A673 (cell line): ENCODE measurements around the gene KIAA1549. TPM values are rescaled to one million over a fixed set of nuclear protein-coding genes. Genes with fewer than 3 reads are reported as not detected.

Experiments used
- BruUV-seq: library from RNA; stranded (reverse); fragments of 400-500 nt; replicated peaks from 2 replicates; lab custom pipeline; 2021; lab: Mats Ljungman, UMichigan
- CTCF ChIA-PET: fragments of 300-600 bp; sonication (Branson Sonifier 250); formaldehyde crosslinking; loops from one replicate; lab custom pipeline; 2022; ENCODE audit warnings: antibody characterized with exemption; lab: Charles Lee
- POLR2A ChIA-PET: fragments of 300-600 bp; sonication (Branson Sonifier 250); formaldehyde crosslinking; loops from one replicate; lab custom pipeline; 2022; ENCODE audit warnings: antibody characterized with exemption; ENCODE audit not compliant: low non-redundant PET; lab: Charles Lee
- DNase-seq: peaks from one replicate; pipeline ENCODE4 v3.0.0-alpha.2; 2015; ENCODE audit warnings: low spot score
- H3K27ac ChIP-seq: fragments of 200-600 bp; sonication (generic); 2 replicates; pipeline ENCODE4 v1.5.1; 2016; ENCODE audit warnings: mixed run types, low read depth, mild to moderate bottlenecking, mixed read lengths, antibody characterized with exemption, low read length; ENCODE audit not compliant: poor library complexity, severe bottlenecking
- H3K27me3 ChIP-seq: fragments of 200-600 bp; sonication (generic); replicated peaks from 2 replicates; pipeline ENCODE4 v1.6.1; 2017; ENCODE audit warnings: mixed run types, low read depth, mild to moderate bottlenecking, mixed read lengths, antibody characterized with exemption, low read length; ENCODE audit not compliant: insufficient read depth, poor library complexity
- H3K36me3 ChIP-seq: fragments of 200-600 bp; sonication (generic); 2 replicates; pipeline ENCODE4 v1.6.1; 2016; ENCODE audit warnings: mixed run types, mild to moderate bottlenecking, mixed read lengths, antibody characterized with exemption, low read length; ENCODE audit not compliant: insufficient read depth, poor library complexity, severe bottlenecking
- H3K4me1 ChIP-seq: fragments of 200-600 bp; sonication (generic); 2 replicates; pipeline ENCODE4 v1.6.1; 2017; ENCODE audit warnings: mixed run types, mild to moderate bottlenecking, mixed read lengths, antibody characterized with exemption, low read length; ENCODE audit not compliant: insufficient read depth, poor library complexity, severe bottlenecking
- H3K4me3 ChIP-seq: fragments of 200-600 bp; sonication (generic); 2 replicates; pipeline ENCODE4 v1.5.1; 2016; ENCODE audit warnings: low read depth, mixed run types, mild to moderate bottlenecking, mixed read lengths, low read length; ENCODE audit not compliant: poor library complexity, severe bottlenecking
- H3K9me3 ChIP-seq: fragments of 200-600 bp; sonication (generic); 2 replicates; pipeline ENCODE4 v1.6.1; 2016; ENCODE audit warnings: mixed run types, low read depth, mild to moderate bottlenecking, mixed read lengths, antibody characterized with exemption, low read length; ENCODE audit not compliant: poor library complexity, severe bottlenecking
- EZH2 ChIP-seq: fragments of 200-600 bp; sonication (generic); IDR thresholded peaks from 2 replicates; pipeline ENCODE4 v1.6.1; 2017; ENCODE audit warnings: borderline replicate concordance, low read depth, mild to moderate bottlenecking, mixed read lengths, antibody characterized with exemption, low read length; ENCODE audit not compliant: poor library complexity, severe bottlenecking
- intact Hi-C: fragments of 100-400 bp; cut with micrococcal nuclease; formaldehyde crosslinking; loops from one replicate; pipeline ENCODE4 v1.10.0; 2022; ENCODE audit not compliant: unreplicated experiment
- total RNA-seq: library from RNA; stranded (reverse); gene quantifications from 2 replicates; pipeline ENCODE4 v1.2.3, GENCODE V29; 2021
- TF ChIP-seq, protein P1 (sequence below): fragments of 300-800, 200-600 bp; sonication (generic); conservative IDR thresholded peaks from 2 replicates; pipeline ENCODE4 v1.5.1; 2017; ENCODE audit warnings: low read depth, mild to moderate bottlenecking, antibody characterized with exemption, low read length, moderate library complexity, mixed read lengths

The KIAA1549 gene
- total RNA-seq, 1 experiment from 2014 or later, result 2.5 TPM

DNA sequence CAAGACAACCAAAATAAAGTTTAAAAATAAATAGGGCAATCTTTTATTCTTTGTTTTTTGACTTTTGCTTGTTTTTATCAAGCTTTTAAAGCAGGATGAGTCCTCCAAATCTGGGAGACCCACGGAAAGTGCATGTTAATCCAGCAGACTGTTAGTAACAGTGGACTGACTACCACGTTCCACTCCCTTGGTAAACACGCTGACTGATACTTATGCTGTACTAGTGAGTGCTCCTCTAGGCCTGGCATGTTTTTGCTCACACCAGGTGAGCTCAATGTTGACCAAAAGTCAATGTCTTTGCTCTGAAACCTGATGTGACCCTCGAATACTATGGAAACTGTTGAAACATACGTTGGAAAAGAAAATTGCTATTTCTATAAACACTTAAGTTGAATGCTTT is 88.4 kb downstream of the KIAA1549 start:
- TF ChIP-seq, protein P1, sequence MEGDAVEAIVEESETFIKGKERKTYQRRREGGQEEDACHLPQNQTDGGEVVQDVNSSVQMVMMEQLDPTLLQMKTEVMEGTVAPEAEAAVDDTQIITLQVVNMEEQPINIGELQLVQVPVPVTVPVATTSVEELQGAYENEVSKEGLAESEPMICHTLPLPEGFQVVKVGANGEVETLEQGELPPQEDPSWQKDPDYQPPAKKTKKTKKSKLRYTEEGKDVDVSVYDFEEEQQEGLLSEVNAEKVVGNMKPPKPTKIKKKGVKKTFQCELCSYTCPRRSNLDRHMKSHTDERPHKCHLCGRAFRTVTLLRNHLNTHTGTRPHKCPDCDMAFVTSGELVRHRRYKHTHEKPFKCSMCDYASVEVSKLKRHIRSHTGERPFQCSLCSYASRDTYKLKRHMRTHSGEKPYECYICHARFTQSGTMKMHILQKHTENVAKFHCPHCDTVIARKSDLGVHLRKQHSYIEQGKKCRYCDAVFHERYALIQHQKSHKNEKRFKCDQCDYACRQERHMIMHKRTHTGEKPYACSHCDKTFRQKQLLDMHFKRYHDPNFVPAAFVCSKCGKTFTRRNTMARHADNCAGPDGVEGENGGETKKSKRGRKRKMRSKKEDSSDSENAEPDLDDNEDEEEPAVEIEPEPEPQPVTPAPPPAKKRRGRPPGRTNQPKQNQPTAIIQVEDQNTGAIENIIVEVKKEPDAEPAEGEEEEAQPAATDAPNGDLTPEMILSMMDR, result no peak
- no peak for TF ChIP-seq EZH2
- Histone ChIP-seq H3K4me3 (no peak overlapping the region), H3K27me3 (no peaks in the 10 kb centered on the region), H3K27ac (no peak overlapping the region), H3K4me1 (peaks cover 44% of the 10 kb centered on the region), H3K9me3 (no peaks in the 10 kb centered on the region), H3K36me3 (no peaks in the 10 kb centered on the region)
- BruUV-seq, result no TSS peak
- intact Hi-C loops, result no loop called here
- DNase-seq, result no peak
- POLR2A ChIA-PET, result no interaction called here
- CTCF ChIA-PET, result no interaction called here

DNA sequence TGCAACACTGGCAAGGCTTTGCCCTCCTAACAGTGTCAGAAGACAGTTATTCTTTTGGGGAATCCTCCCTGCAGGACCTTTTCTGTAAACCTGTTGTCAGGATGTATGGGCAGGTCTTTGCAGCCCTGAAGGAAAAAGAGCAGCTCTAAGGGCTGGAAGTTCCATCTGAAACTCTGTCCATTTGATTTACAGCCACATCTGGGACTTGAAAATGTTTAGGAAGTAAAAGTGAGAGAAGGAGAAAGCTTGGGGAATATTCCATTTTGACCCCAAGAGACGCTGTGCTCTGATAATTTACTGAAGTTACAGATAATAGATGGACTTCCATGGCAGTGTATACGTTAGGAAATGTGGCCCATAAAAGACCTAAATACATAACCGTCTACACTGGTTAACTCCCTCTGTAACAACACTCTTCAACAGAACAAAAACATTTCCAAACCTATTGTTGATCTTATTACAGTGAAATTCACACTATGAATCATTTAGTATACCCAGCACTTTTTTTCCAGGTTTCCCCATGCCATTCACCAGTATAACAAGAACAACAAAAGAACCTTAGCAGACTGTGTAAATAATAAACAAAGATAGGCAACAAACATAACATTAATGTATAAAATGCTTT is 89.1 kb downstream of the KIAA1549 start:
- CTCF ChIA-PET, result no interaction called here
- no peak for TF ChIP-seq EZH2
- TF ChIP-seq, protein P1, result no peak
- no TSS peak for BruUV-seq
- POLR2A ChIA-PET, result no interaction called here
- Histone ChIP-seq H3K4me3 (no peak overlapping the region), H3K9me3 (no peaks in the 10 kb centered on the region), H3K27ac (no peak overlapping the region), H3K36me3 (no peaks in the 10 kb centered on the region), H3K27me3 (no peaks in the 10 kb centered on the region), H3K4me1 (peaks cover 44% of the 10 kb centered on the region)
- intact Hi-C loops, result no loop called here
- no peak for DNase-seq

DNA sequence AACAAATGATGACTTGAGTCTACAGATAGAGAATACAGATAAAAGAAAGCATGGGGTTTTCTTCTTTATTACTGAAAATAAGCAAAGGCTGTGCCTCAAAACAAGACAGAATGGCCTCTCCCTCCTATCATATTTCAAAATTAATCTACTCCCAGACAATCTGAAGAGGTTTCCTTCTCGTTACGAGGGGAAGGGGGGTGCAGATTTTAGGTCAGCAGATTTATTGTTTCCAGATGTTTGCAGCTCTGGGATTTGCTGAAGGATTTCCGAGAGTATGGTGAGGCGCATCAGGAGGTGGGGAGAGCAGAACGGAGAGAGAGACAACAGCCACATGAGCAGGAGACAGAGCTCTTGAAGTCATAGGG is 89.8 kb downstream of the KIAA1549 start:
- Histone ChIP-seq H3K9me3 (no peaks in the 10 kb centered on the region), H3K36me3 (no peaks in the 10 kb centered on the region), H3K4me1 (peaks cover 44% of the 10 kb centered on the region), H3K27me3 (no peaks in the 10 kb centered on the region), H3K27ac (no peak overlapping the region), H3K4me3 (no peak overlapping the region)
- intact Hi-C loops, result no loop called here
- ChIA-PET POLR2A (no interaction called here), CTCF (no interaction called here)
- no TSS peak for BruUV-seq
- TF ChIP-seq, protein P1, result no peak
- no peak for TF ChIP-seq EZH2
- peak; percentile 78 for DNase-seq
